ENCODE data around the gene TK2.

Gene TK2

DNA sequence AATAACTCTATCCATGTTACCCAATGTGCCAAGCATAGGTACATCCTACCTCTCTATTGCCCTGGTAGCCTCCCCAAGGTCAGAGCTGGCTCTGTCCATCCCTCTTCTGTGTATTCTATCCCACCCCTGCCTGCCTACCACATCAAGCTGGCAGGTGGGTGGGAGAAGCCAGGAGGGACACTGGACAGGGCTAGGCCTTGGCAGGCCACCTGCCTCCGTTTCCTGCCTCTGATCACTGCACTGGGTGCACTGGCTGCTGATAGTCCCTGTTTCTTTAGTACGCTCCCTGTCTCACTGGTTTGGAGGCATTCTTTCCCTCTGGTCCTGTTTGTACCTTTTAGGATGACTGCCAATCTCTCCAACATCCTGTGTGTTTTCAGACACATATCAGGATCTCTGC is 12.7 kb downstream of the TK2 start:
- TF ChIP-seq, protein P1, sequence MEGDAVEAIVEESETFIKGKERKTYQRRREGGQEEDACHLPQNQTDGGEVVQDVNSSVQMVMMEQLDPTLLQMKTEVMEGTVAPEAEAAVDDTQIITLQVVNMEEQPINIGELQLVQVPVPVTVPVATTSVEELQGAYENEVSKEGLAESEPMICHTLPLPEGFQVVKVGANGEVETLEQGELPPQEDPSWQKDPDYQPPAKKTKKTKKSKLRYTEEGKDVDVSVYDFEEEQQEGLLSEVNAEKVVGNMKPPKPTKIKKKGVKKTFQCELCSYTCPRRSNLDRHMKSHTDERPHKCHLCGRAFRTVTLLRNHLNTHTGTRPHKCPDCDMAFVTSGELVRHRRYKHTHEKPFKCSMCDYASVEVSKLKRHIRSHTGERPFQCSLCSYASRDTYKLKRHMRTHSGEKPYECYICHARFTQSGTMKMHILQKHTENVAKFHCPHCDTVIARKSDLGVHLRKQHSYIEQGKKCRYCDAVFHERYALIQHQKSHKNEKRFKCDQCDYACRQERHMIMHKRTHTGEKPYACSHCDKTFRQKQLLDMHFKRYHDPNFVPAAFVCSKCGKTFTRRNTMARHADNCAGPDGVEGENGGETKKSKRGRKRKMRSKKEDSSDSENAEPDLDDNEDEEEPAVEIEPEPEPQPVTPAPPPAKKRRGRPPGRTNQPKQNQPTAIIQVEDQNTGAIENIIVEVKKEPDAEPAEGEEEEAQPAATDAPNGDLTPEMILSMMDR (IDR thresholded peaks at IDR 0.05; ENCODE audit: insufficient read depth, low read length, poor library complexity, severe bottlenecking) = no peak
- no peak for TF ChIP-seq EZH2phosphoT487 (conservative IDR thresholded peaks at IDR 0.05; ENCODE audit: low read length)
- no peak overlapping the region for H3K4me3 ChIP-seq (ENCODE audit: insufficient read depth, low read length, poor library complexity, severe bottlenecking)
- H3K36me3 ChIP-seq (ENCODE audit: low read length) = no peaks in the 10 kb centered on the region
- H3K9me3 ChIP-seq (ENCODE audit: insufficient read depth, low read length) = no peaks in the 10 kb centered on the region
- H3K9me2 ChIP-seq (replicated peaks; ENCODE audit: insufficient read depth, low read length) = no peaks in the 10 kb centered on the region
- no peak overlapping the region for H3K27ac ChIP-seq (ENCODE audit: low read depth, low read length)
- no peak overlapping the region for H3K4me2 ChIP-seq (ENCODE audit: low read depth, low read length, poor library complexity, severe bottlenecking)
- no peaks in the 10 kb centered on the region for H3F3A ChIP-seq (ENCODE audit: insufficient read depth)
- H3K27me3 ChIP-seq (ENCODE audit: low read length) = no peaks in the 10 kb centered on the region
- no peak overlapping the region for H3K9ac ChIP-seq (ENCODE audit: low read length)
- H2AFZ ChIP-seq (ENCODE audit: low read depth, low read length, severe bottlenecking) = no peak overlapping the region
- H3K79me2 ChIP-seq (ENCODE audit: insufficient read depth, low read length) = no peaks in the 10 kb centered on the region
- H4K20me1 ChIP-seq (ENCODE audit: low read depth, low read length) = no peaks in the 10 kb centered on the region

DNA sequence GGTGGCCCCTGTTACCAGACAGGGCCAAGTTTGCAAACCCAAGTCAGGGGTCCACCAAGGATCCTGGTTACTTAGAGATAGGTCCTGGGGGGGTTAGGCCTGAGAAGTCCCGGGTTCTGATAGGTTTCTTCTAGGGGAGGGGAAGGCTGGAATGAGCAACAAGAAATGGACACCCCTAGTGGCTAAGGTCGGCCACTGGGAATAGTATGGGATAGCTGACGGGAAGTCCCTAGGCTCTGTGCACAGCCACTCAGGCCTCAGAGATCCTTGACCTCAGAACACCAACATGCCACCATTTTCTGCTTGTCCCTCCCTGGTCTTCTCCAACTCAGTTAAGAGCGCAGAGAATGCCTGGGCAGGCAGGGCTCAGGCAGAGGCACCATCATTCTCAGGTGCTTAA is 13.4 kb downstream of the TK2 start:
- H3K79me2 ChIP-seq (ENCODE audit: insufficient read depth, low read length) = no peaks in the 10 kb centered on the region
- H3F3A ChIP-seq (ENCODE audit: insufficient read depth) = no peaks in the 10 kb centered on the region
- no peaks in the 10 kb centered on the region for H3K36me3 ChIP-seq (ENCODE audit: low read length)
- no peaks in the 10 kb centered on the region for H4K20me1 ChIP-seq (ENCODE audit: low read depth, low read length)
- TF ChIP-seq, protein P1 (IDR thresholded peaks at IDR 0.05; ENCODE audit: insufficient read depth, low read length, poor library complexity, severe bottlenecking) = no peak
- no peak for TF ChIP-seq EZH2phosphoT487 (conservative IDR thresholded peaks at IDR 0.05; ENCODE audit: low read length)
- no peaks in the 10 kb centered on the region for H3K9me2 ChIP-seq (replicated peaks; ENCODE audit: insufficient read depth, low read length)
- no peak overlapping the region for H3K27ac ChIP-seq (ENCODE audit: low read depth, low read length)
- no peak overlapping the region for H2AFZ ChIP-seq (ENCODE audit: low read depth, low read length, severe bottlenecking)
- no peak overlapping the region for H3K4me2 ChIP-seq (ENCODE audit: low read depth, low read length, poor library complexity, severe bottlenecking)
- no peak overlapping the region for H3K4me3 ChIP-seq (ENCODE audit: insufficient read depth, low read length, poor library complexity, severe bottlenecking)
- no peak overlapping the region for H3K9ac ChIP-seq (ENCODE audit: low read length)
- H3K27me3 ChIP-seq (ENCODE audit: low read length) = no peaks in the 10 kb centered on the region
- H3K9me3 ChIP-seq (ENCODE audit: insufficient read depth, low read length) = no peaks in the 10 kb centered on the region

DNA sequence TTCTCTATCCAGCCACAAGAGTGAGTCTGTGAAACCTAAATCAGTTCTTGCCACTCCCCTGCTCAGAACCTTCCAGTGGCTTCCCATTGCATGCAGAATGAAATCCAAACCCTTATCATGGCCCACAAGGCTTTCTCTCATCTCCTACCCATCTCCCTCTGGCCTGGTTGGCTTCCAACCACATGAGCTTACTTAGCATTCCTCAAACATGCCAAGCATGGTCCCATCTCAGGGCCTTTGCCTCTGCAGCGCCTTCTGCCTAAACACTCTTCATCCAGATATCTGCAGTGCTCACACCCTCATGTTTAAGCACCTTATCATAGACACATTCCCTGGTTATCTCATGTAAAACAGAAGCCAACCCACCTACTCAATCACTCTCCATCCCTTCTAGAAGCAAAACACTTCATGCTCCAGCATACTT is 15.5 kb downstream of the TK2 start:
- no peak overlapping the region for H3K4me3 ChIP-seq (ENCODE audit: insufficient read depth, low read length, poor library complexity, severe bottlenecking)
- TF ChIP-seq, protein P1 (IDR thresholded peaks at IDR 0.05; ENCODE audit: insufficient read depth, low read length, poor library complexity, severe bottlenecking) = no peak
- TF ChIP-seq EZH2phosphoT487 (conservative IDR thresholded peaks at IDR 0.05; ENCODE audit: low read length) = no peak

More for the DNA sequence above, 15.5 kb downstream of the TK2 start:
- no peaks in the 10 kb centered on the region for H4K20me1 ChIP-seq (ENCODE audit: low read depth, low read length)
- no peaks in the 10 kb centered on the region for H3K27me3 ChIP-seq (ENCODE audit: low read length)
- no peaks in the 10 kb centered on the region for H3K79me2 ChIP-seq (ENCODE audit: insufficient read depth, low read length)
- no peaks in the 10 kb centered on the region for H3K9me2 ChIP-seq (replicated peaks; ENCODE audit: insufficient read depth, low read length)
- no peaks in the 10 kb centered on the region for H3K36me3 ChIP-seq (ENCODE audit: low read length)
- no peaks in the 10 kb centered on the region for H3F3A ChIP-seq (ENCODE audit: insufficient read depth)
- no peak overlapping the region for H3K4me2 ChIP-seq (ENCODE audit: low read depth, low read length, poor library complexity, severe bottlenecking)
- no peaks in the 10 kb centered on the region for H3K9me3 ChIP-seq (ENCODE audit: insufficient read depth, low read length)
- no peak overlapping the region for H3K9ac ChIP-seq (ENCODE audit: low read length)
- no peak overlapping the region for H3K27ac ChIP-seq (ENCODE audit: low read depth, low read length)
- no peak overlapping the region for H2AFZ ChIP-seq (ENCODE audit: low read depth, low read length, severe bottlenecking)
